ENCODE data around the gene RAD9A.

DNA sequence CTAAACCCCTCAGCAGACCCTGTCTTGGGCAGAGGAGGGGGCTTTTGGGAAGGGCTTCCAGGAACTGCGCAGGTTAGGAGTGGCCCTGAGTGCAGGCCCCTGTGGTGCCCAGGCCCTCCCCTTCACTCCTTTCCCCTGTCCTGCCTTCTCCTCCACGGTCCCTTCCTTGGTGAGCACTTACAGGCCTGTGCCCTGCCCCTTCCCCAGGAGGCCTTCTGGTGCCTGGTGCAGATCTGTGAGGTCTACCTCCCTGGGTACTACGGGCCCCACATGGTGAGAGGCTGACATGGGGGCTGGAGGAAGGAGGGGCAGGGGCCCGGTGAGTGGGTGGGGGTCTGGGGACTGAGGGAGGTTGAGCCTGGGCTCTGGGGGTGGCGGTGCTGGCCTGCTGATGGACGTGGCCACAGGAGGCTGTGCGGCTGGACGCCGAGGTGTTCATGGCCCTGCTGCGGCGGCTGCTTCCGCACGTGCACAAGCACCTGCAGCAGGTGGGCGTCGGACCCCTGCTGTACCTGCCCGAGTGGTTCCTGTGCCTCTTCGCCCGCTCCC, 14.7 kb downstream of the RAD9A start:
- TF ChIP-seq, protein P1, sequence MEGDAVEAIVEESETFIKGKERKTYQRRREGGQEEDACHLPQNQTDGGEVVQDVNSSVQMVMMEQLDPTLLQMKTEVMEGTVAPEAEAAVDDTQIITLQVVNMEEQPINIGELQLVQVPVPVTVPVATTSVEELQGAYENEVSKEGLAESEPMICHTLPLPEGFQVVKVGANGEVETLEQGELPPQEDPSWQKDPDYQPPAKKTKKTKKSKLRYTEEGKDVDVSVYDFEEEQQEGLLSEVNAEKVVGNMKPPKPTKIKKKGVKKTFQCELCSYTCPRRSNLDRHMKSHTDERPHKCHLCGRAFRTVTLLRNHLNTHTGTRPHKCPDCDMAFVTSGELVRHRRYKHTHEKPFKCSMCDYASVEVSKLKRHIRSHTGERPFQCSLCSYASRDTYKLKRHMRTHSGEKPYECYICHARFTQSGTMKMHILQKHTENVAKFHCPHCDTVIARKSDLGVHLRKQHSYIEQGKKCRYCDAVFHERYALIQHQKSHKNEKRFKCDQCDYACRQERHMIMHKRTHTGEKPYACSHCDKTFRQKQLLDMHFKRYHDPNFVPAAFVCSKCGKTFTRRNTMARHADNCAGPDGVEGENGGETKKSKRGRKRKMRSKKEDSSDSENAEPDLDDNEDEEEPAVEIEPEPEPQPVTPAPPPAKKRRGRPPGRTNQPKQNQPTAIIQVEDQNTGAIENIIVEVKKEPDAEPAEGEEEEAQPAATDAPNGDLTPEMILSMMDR (IDR thresholded peaks at IDR 0.05; ENCODE audit: low read length): no peak
- TF ChIP-seq EZH2 (optimal IDR thresholded peaks at IDR 0.05; ENCODE audit: low read depth, low read length): no peak
- no peak for TF ChIP-seq EZH2phosphoT487 (IDR thresholded peaks at IDR 0.05; ENCODE audit: low read length)
